B cell (primary cell): ENCODE measurements around the gene MSMB. TPM values are rescaled to one million over a fixed set of nuclear protein-coding genes. Genes with fewer than 3 reads are reported as not detected.

Experiments used
- ATAC-seq: fragments of 200-7000 bp; cut with Tn5 transposase; one replicate; pipeline ENCODE4 v1.10.0; 2021; ENCODE audit warnings: low read depth, mild to moderate bottlenecking, moderate number of reproducible peaks, moderate library complexity
- CTCF ChIA-PET: fragments of 350-600 bp; sonication (Branson Sonifier 250); formaldehyde crosslinking; loops from one replicate; lab custom pipeline; 2021; ENCODE audit warnings: antibody characterized with exemption, inconsistent platforms; lab: Charles Lee
- POLR2A ChIA-PET: fragments of 350-600 bp; sonication (Branson Sonifier 250); formaldehyde crosslinking; loops from one replicate; lab custom pipeline; 2021; ENCODE audit warnings: antibody characterized with exemption; lab: Charles Lee
- DNase-seq: peaks from one replicate; pipeline ENCODE4 v3.0.0; 2013
- H2AFZ ChIP-seq: 2 replicates; pipeline ENCODE4 v1.6.1; 2012; ENCODE audit warnings: mild to moderate bottlenecking, low read depth, low read length; ENCODE audit not compliant: insufficient read depth, poor library complexity, severe bottlenecking
- H3K27ac ChIP-seq, 2 donors: 1 replicate in 1 of 2; 2 replicates in 1 of 2; pipeline ENCODE4 v1.5.1; 2012 to 2013; ENCODE audit warnings: low read length in 2 of 2, mild to moderate bottlenecking in 2 of 2, moderate library complexity in 1 of 2
- H3K27me3 ChIP-seq, 4 experiments: fragments of 200-600 bp in 1 of 4; sonication (generic) in 1 of 4; replicated peaks in 1 of 4; 1 replicate in 2 of 4; 2 replicates in 2 of 4; pipeline versions ENCODE4 v1.6.1 to v1.7.0; 2013 to 2016; ENCODE audit warnings: low read length in 3 of 4, mild to moderate bottlenecking in 2 of 4, mixed read lengths in 1 of 4, moderate library complexity in 1 of 4; ENCODE audit not compliant: insufficient read depth in 4 of 4, control insufficient read depth in 3 of 4; ENCODE audit errors: control extremely low read depth in 1 of 4
- H3K36me3 ChIP-seq, 2 experiments: replicated peaks in 1 of 2; 1 replicate in 1 of 2; 2 replicates in 1 of 2; pipeline versions ENCODE4 v1.6.1 to v1.7.1; 2013; ENCODE audit warnings: low read length in 1 of 2; ENCODE audit not compliant: insufficient read depth in 2 of 2, control insufficient read depth in 1 of 2; ENCODE audit errors: control extremely low read depth in 1 of 2, extremely low read depth in 1 of 2
- H3K4me1 ChIP-seq, 2 donors: fragments of 200-600 bp in 1 of 2; sonication (generic) in 1 of 2; 1 replicate in 1 of 2; 2 replicates in 1 of 2; pipeline versions ENCODE4 v1.5.1 to v1.6.1; 2013 to 2017; ENCODE audit warnings: low read length in 2 of 2; ENCODE audit not compliant: control insufficient read depth in 2 of 2, insufficient read depth in 2 of 2
- H3K4me2 ChIP-seq: replicated peaks from 2 replicates; pipeline ENCODE3; 2012; ENCODE audit warnings: mild to moderate bottlenecking, low read depth, low read length; ENCODE audit not compliant: poor library complexity, severe bottlenecking
- H3K4me3 ChIP-seq, 5 experiments: fragments of 200-600 bp in 1 of 5; sonication (generic) in 1 of 5; 1 replicate in 3 of 5; 2 replicates in 2 of 5; pipeline versions ENCODE4 v1.5.1 to v1.7.0; 2011 to 2016; ENCODE audit warnings: low read length in 4 of 5, mild to moderate bottlenecking in 4 of 5, low read depth in 2 of 5, control low read depth in 1 of 5, moderate library complexity in 1 of 5; ENCODE audit not compliant: insufficient read depth in 1 of 5; ENCODE audit errors: control extremely low read depth in 1 of 5, extremely low read depth in 1 of 5
- H3K79me2 ChIP-seq: fragments of 200-600 bp; sonication (generic); one replicate; pipeline ENCODE4 v1.6.0; 2016; ENCODE audit warnings: low read length; ENCODE audit not compliant: control insufficient read depth, insufficient read depth
- H3K9ac ChIP-seq: fragments of 200-600 bp; sonication (generic); 2 replicates; pipeline ENCODE4 v1.6.1; 2017; ENCODE audit warnings: mild to moderate bottlenecking, low read length, moderate library complexity
- H3K9me3 ChIP-seq, 3 donors: one replicate each; pipeline versions ENCODE4 v1.6.1 to v1.7.1; 2013; ENCODE audit warnings: low read length in 2 of 3; ENCODE audit not compliant: control insufficient read depth in 2 of 3, insufficient read depth in 1 of 3; ENCODE audit errors: control extremely low read depth in 1 of 3
- H4K20me1 ChIP-seq: 2 replicates; pipeline ENCODE4 v1.6.0; 2012; ENCODE audit warnings: mild to moderate bottlenecking, low read length; ENCODE audit not compliant: insufficient read depth, control insufficient read depth, poor library complexity, severe bottlenecking
- H3K27ac Mint-ChIP-seq: one replicate; pipeline ENCODE4 v1.8.0; 2021; ENCODE audit warnings: mixed read lengths
- H3K27me3 Mint-ChIP-seq: one replicate; pipeline ENCODE4 v1.8.0; 2021; ENCODE audit warnings: mixed read lengths
- H3K4me1 Mint-ChIP-seq: one replicate; pipeline ENCODE4 v1.8.0; 2021; ENCODE audit warnings: mixed read lengths
- H3K4me3 Mint-ChIP-seq: one replicate; pipeline ENCODE4 v1.8.0; 2021; ENCODE audit warnings: mixed read lengths
- H3K9me3 Mint-ChIP-seq: one replicate; pipeline ENCODE4 v1.8.0; 2022; ENCODE audit warnings: mixed read lengths; ENCODE audit not compliant: insufficient read depth
- CTCF ChIP-seq: fragments of 200-600 bp; IDR thresholded peaks from one replicate; pipeline ENCODE4 v1.8.0; 2022; ENCODE audit warnings: antibody characterized with exemption, mild to moderate bottlenecking
- EZH2 ChIP-seq: IDR thresholded peaks from 2 replicates; pipeline ENCODE4 v1.6.1; 2012; ENCODE audit warnings: borderline replicate concordance, low read depth, mild to moderate bottlenecking, moderate library complexity, low read length; ENCODE audit not compliant: insufficient read depth, poor library complexity, severe bottlenecking
- WGBS: methylation state at CpG from one replicate; pipeline ENCODE4 v1.1.5; 2013; ENCODE audit warnings: missing lambda C conversion rate; ENCODE audit not compliant: insufficient coverage; 5-methylcytosine and 5-hydroxymethylcytosine counted together
- intact Hi-C: fragments of 100-400 bp; cut with micrococcal nuclease; formaldehyde crosslinking; loops from one replicate; pipeline ENCODE4 v1.10.0; 2022
- polyA plus RNA-seq: library from polyadenylated mRNA; depleted of rRNA; stranded (reverse); fragments of >200 nt; gene quantifications from 2 replicates; pipeline ENCODE4 v1.2.3, GENCODE V29; 2012
- total RNA-seq, 2 donors: library from RNA; stranded (reverse); fragments of 120-200 nt in 1 of 2; gene quantifications; 1 replicate in 1 of 2; 2 replicates in 1 of 2; pipeline versions ENCODE4 v1.2.3 to v1.2.4, GENCODE V29; 2013 to 2022

MSMB gene
- total and polyA plus RNA-seq, 2 donors (not counting 1 experiment from before 2014, with no cell fraction given), result not detected

- Mint-ChIP-seq H3K27me3 (no peaks in the 10 kb centered on the region), H3K9me3 (no peaks in the 10 kb centered on the region), H3K4me3 (no peak overlapping the region), H3K27ac (no peak overlapping the region), H3K4me1 (peaks cover 18% of the 10 kb centered on the region)
- Histone ChIP-seq H3K27me3 (no peaks in the 10 kb centered on the region), H3K4me1 (peaks cover 0 to 11% of the 10 kb centered on the region in 2 donors), H3K4me2 (no peak overlapping the region), H3K9ac (no peak overlapping the region), H3K9me3 (no peaks in the 10 kb centered on the region), H4K20me1 (no peaks in the 10 kb centered on the region), H3K4me3 (no peak overlapping the region), H2AFZ (peak overlapping the region; percentile 36), H3K27ac (no peak overlapping the region), H3K36me3 (no peaks in the 10 kb centered on the region), H3K79me2 (no peaks in the 10 kb centered on the region)
- no peak for ATAC-seq
- TF ChIP-seq CTCF, result no peak
- no peak for TF ChIP-seq EZH2
- DNase-seq, result no peak
- WGBS, result 0% methylated on average over 2 of the region's 4 CpGs
- POLR2A ChIA-PET, result no interaction called here
- intact Hi-C loops, result no loop called here
- CTCF ChIA-PET, result no interaction called here
These were observed 33.9 kb upstream of the MSMB start for GRCh38 chr10:46079831-46080585.

GRCh38 chr10:46077731-46078413, 31.8 kb upstream of the MSMB start:
- no peak overlapping the region for H2AFZ ChIP-seq
- no peaks in the 10 kb centered on the region for H3K27me3 Mint-ChIP-seq

More at GRCh38 chr10:46077731-46078413, 31.8 kb upstream of the MSMB start:
- H3K9me3 Mint-ChIP-seq, result no peaks in the 10 kb centered on the region
- TF ChIP-seq CTCF (no peak), EZH2 (no peak)
- H3K4me1 ChIP-seq, result peaks cover 0 to 11% of the 10 kb centered on the region in 2 donors
- no peak overlapping the region for H3K4me2 ChIP-seq
- ChIA-PET POLR2A (no interaction called here), CTCF (interaction anchor here (0.7 kb wide), 1 partner anchor 49 kb away, joined by 3 read pairs; no protein-coding TSS in a partner anchor)
- H3K9me3 ChIP-seq, result peaks cover 0 to 4% (median 0%) of the 10 kb centered on the region in 3 donors
- ATAC-seq (no peak), DNase-seq (no peak)
- no peak overlapping the region for H3K9ac ChIP-seq
- H3K27ac ChIP-seq, result no peak overlapping the region
- peak overlapping the region; percentile 62 for H3K27ac Mint-ChIP-seq
- no peaks in the 10 kb centered on the region for H4K20me1 ChIP-seq
- H3K4me1 Mint-ChIP-seq, result peaks cover 18% of the 10 kb centered on the region
- H3K79me2 ChIP-seq, result no peaks in the 10 kb centered on the region
- H3K36me3 ChIP-seq, result no peaks in the 10 kb centered on the region
- no peak overlapping the region for H3K4me3 ChIP-seq
- no peak overlapping the region for H3K4me3 Mint-ChIP-seq
- no peaks in the 10 kb centered on the region for H3K27me3 ChIP-seq
- WGBS, result 64% methylated on average over 4 of the region's 5 CpGs
- intact Hi-C loops, result no loop called here
